GM06990 (cell line): ENCODE measurements around the gene TMEM82.
A peak's percentile ranks its signal among the peaks of the same experiment; 100 is the strongest.

Experiments
- DNase-seq: peaks from one replicate; pipeline ENCODE4 v3.0.0-alpha.2; 2011; ENCODE audit not compliant: insufficient read length; ENCODE audit errors: extremely low read depth
- H3K27me3 ChIP-seq: replicated peaks from 2 replicates; pipeline ENCODE4 v1.6.0; 2011; ENCODE audit warnings: low read length; ENCODE audit not compliant: control insufficient read depth, insufficient read depth
- H3K36me3 ChIP-seq: 2 replicates; pipeline ENCODE4 v1.5.1; 2011; ENCODE audit warnings: low read length; ENCODE audit not compliant: control insufficient read depth, insufficient read depth
- H3K4me3 ChIP-seq: replicated peaks from 2 replicates; pipeline ENCODE4 v1.5.1; 2011; ENCODE audit warnings: low read depth, mild to moderate bottlenecking, control low read depth, low read length
- TF ChIP-seq, protein P1 (sequence below): IDR thresholded peaks from 2 replicates; pipeline ENCODE4 v1.5.1; 2011; ENCODE audit warnings: low read length, control low read depth, mild to moderate bottlenecking, inconsistent platforms; ENCODE audit not compliant: insufficient read depth, poor library complexity, severe bottlenecking

The TMEM82 gene

DNA sequence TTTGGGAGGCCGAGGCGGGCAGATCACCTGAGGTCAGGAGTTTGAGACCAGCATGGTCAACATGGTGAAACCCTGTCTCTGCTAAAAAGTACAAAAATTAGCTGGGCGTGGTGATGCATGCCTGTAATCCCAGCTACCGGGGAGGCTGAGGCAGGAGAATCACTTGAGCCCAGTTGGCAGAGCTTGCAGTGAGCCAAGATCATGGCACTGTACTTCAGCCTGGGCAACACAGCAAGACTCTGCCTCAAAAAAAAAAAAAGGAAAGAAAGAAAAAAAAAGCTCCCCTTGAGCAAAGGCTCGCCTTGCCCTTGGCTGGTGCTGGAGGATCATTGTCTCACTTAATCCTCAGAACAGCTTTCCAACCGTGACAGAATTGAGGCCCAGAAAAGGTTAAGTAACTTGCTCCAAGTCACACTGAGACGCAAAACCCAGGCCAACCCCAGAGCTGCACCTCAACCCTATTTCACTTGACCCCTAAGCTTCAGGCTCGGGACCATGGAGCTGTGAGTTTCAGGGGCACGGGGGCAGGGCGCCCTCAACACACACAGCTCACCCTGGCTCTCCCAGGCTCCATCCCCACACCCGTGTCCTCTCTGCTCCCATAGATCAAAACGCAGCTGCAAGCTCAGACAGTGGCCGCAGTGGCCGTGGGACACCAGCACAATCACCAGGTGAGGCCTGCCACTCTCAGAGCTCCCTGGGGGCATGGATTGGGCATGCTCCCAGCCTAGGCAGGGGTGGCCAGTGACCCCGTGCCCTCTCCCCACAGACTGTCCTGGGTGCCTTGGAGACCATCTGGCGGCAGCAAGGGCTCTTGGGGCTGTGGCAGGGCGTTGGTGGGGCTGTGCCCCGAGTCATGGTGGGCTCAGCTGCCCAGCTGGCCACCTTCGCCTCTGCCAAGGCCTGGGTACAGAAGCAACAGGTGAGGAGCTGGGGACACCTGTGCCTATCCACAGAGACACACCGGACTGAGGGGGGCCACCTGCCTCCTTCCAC lies 4.7 kb upstream of the TMEM82 start:
- H3K4me3 ChIP-seq: no peak overlapping the region
- H3K36me3 ChIP-seq: peaks cover 11% of the 10 kb centered on the region
- H3K27me3 ChIP-seq: no peaks in the 10 kb centered on the region
- TF ChIP-seq, protein P1, sequence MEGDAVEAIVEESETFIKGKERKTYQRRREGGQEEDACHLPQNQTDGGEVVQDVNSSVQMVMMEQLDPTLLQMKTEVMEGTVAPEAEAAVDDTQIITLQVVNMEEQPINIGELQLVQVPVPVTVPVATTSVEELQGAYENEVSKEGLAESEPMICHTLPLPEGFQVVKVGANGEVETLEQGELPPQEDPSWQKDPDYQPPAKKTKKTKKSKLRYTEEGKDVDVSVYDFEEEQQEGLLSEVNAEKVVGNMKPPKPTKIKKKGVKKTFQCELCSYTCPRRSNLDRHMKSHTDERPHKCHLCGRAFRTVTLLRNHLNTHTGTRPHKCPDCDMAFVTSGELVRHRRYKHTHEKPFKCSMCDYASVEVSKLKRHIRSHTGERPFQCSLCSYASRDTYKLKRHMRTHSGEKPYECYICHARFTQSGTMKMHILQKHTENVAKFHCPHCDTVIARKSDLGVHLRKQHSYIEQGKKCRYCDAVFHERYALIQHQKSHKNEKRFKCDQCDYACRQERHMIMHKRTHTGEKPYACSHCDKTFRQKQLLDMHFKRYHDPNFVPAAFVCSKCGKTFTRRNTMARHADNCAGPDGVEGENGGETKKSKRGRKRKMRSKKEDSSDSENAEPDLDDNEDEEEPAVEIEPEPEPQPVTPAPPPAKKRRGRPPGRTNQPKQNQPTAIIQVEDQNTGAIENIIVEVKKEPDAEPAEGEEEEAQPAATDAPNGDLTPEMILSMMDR: no peak
- no peak for DNase-seq

- Histone ChIP-seq H3K4me3 (no peak overlapping the region), H3K27me3 (no peaks in the 10 kb centered on the region), H3K36me3 (peaks cover 8% of the 10 kb centered on the region)
- no peak for DNase-seq
- TF ChIP-seq, protein P1: no peak
Measured at GRCh38 chr1:15738416-15739113, 3.7 kb upstream of the TMEM82 start.

- peaks cover 2% of the 10 kb centered on the region for H3K36me3 ChIP-seq
- H3K4me3 ChIP-seq: no peak overlapping the region
- TF ChIP-seq, protein P1: no peak
- H3K27me3 ChIP-seq: no peaks in the 10 kb centered on the region
- no peak for DNase-seq
Measured at GRCh38 chr1:15739259-15739658, 3.0 kb upstream of the TMEM82 start.

- DNase-seq: no peak
- H3K4me3 ChIP-seq: no peak overlapping the region
- no peaks in the 10 kb centered on the region; the same call in none of the 2 replicates for H3K36me3 ChIP-seq
- no peaks in the 10 kb centered on the region for H3K27me3 ChIP-seq
- TF ChIP-seq, protein P1: peak; percentile 28
Measured at GRCh38 chr1:15739745-15740144, 2.6 kb upstream of the TMEM82 start.

- DNase-seq: peak; percentile 54
- TF ChIP-seq, protein P1: peak; percentile 95
- Histone ChIP-seq H3K4me3 (no peak overlapping the region), H3K27me3 (no peaks in the 10 kb centered on the region), H3K36me3 (no peaks in the 10 kb centered on the region)
Measured at GRCh38 chr1:15740924-15741850, 1.1 kb upstream of the TMEM82 start.
